ENCODE data around the gene UNC13A. TPM values are rescaled to one million over a fixed set of nuclear protein-coding genes. Genes with fewer than 3 reads are reported as not detected.
"Not testable (repeated sequence)": the region's sequence is repeated elsewhere in the genome, so short reads cannot be mapped to it uniquely, and the experiment has no call there.

Gene UNC13A
- total RNA-seq, 2 donors from 2014 or later = 0.14 to 2.4 TPM

GRCh38 chr19:17590866-17591265, 97.3 kb downstream of the UNC13A start:
- Histone ChIP-seq H3K4me3 (no peak overlapping the region), H3K27ac (no peak overlapping the region), H3K9me3 (no peaks in the 10 kb centered on the region), H3K4me1 (replicated peaks) (no peaks in the 10 kb centered on the region), H3K27me3 (replicated peaks; ENCODE audit: insufficient read depth) (no peaks in the 10 kb centered on the region), H3K36me3 (no peaks in the 10 kb centered on the region)
- intact Hi-C loops (cut with DNase I) = no loop called here
- no peak for TF ChIP-seq POLR2A (IDR thresholded peaks at IDR 0.05)
- no peak for TF ChIP-seq POLR2AphosphoS5 (IDR thresholded peaks at IDR 0.05)
- TF ChIP-seq CTCF (IDR thresholded peaks at IDR 0.05) = no peak
- WGBS = 100% methylated on average over 1 of the region's 1 CpG
- no peak for DNase-seq (ENCODE audit: low spot score)

GRCh38 chr19:17585395-17585794, 102.8 kb downstream of the UNC13A start:
- H3K27me3 ChIP-seq (replicated peaks; ENCODE audit: insufficient read depth); H3K4me1 ChIP-seq (replicated peaks); H3K9me3 ChIP-seq; intact Hi-C loops (cut with DNase I); DNase-seq (ENCODE audit: low spot score); H3K27ac ChIP-seq; H3K4me3 ChIP-seq; H3K36me3 ChIP-seq: not testable (repeated sequence)
- WGBS = 60% methylated on average over 7 of the region's 7 CpGs

GRCh38 chr19:17584132-17584531, 104.0 kb downstream of the UNC13A start:
- H3K27me3 ChIP-seq (replicated peaks; ENCODE audit: insufficient read depth) = no peaks in the 10 kb centered on the region
- no peaks in the 10 kb centered on the region for H3K36me3 ChIP-seq
- no peaks in the 10 kb centered on the region for H3K4me1 ChIP-seq (replicated peaks)
- TF ChIP-seq POLR2A (IDR thresholded peaks at IDR 0.05) (no peak), POLR2AphosphoS5 (IDR thresholded peaks at IDR 0.05) (no peak), CTCF (IDR thresholded peaks at IDR 0.05) (no peak)
- no peak overlapping the region for H3K4me3 ChIP-seq
- no peaks in the 10 kb centered on the region for H3K9me3 ChIP-seq
- no peak overlapping the region for H3K27ac ChIP-seq
- DNase-seq (ENCODE audit: low spot score) = no peak
- intact Hi-C loops (cut with DNase I) = no loop called here
- 67% methylated on average over 3 of the region's 3 CpGs for WGBS

GRCh38 chr19:17582613-17583012, 105.5 kb downstream of the UNC13A start:
- H3K4me3 ChIP-seq = no peak overlapping the region
- no peaks in the 10 kb centered on the region for H3K9me3 ChIP-seq
- no peak for TF ChIP-seq CTCF (IDR thresholded peaks at IDR 0.05)
- no peak for TF ChIP-seq POLR2AphosphoS5 (IDR thresholded peaks at IDR 0.05)
- no peak for TF ChIP-seq POLR2A (IDR thresholded peaks at IDR 0.05)
- WGBS = 70% methylated on average over 8 of the region's 8 CpGs
- peaks cover 5 to 6% of the 10 kb centered on the region in 2 donors for H3K36me3 ChIP-seq
- H3K27me3 ChIP-seq (replicated peaks; ENCODE audit: insufficient read depth) = no peaks in the 10 kb centered on the region
- no peak for DNase-seq (ENCODE audit: low spot score)
- intact Hi-C loops (cut with DNase I) = no loop called here
- no peak overlapping the region for H3K27ac ChIP-seq
- H3K4me1 ChIP-seq (replicated peaks) = no peaks in the 10 kb centered on the region

- intact Hi-C loops (cut with DNase I) = no loop called here
- Histone ChIP-seq H3K36me3 (peaks cover 5 to 6% of the 10 kb centered on the region in 2 donors), H3K4me1 (replicated peaks) (no peaks in the 10 kb centered on the region), H3K27me3 (replicated peaks; ENCODE audit: insufficient read depth) (no peaks in the 10 kb centered on the region), H3K4me3 (no peak overlapping the region), H3K9me3 (no peaks in the 10 kb centered on the region), H3K27ac (no peak overlapping the region)
- 84% methylated on average over 18 of the region's 19 CpGs for WGBS
- no peak for DNase-seq (ENCODE audit: low spot score)
- TF ChIP-seq CTCF (IDR thresholded peaks at IDR 0.05) = no peak
- no peak for TF ChIP-seq POLR2AphosphoS5 (IDR thresholded peaks at IDR 0.05)
- TF ChIP-seq POLR2A (IDR thresholded peaks at IDR 0.05) = no peak
These were observed 106.8 kb downstream of the UNC13A start for GRCh38 chr19:17581211-17581874.

Data from prostate gland (tissue), 2 donors.